ENCODE data around the gene KCNA10. TPM values are rescaled to one million over a fixed set of nuclear protein-coding genes. Genes with fewer than 3 reads are reported as not detected.

KCNA10 gene
- total and polyA plus RNA-seq, 2 of the 13 experiments (the other 11 are each of a cell fraction or from before 2014, with no cell fraction given), result not detected

DNA sequence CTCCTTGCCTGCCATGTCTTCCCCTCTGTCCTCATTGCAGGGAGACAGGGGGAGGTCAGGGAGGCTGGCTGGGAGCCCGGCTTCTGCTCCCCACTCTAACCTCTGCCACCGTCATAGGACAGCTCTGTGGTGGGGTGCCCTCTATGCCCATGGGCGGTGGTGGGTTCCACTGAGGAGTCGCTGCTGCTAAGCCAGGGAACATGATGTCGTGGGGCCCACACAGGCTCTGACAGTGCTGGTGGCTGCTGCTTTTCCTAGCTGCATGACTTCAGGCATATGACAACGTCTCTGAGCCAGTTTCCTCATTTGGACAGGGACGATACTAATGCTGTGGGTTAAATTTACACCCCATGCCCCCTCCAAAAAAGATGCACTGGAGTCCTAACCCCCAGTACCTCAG is 14.7 kb downstream of the KCNA10 start:
- ChIA-PET POLR2A (no interaction called here), CTCF (ENCODE audit: low intra/inter-chr PET ratio, low total read pairs) (no interaction called here)
- intact Hi-C loops (cut with micrococcal nuclease; ENCODE audit: unreplicated experiment), result no loop called here

DNA sequence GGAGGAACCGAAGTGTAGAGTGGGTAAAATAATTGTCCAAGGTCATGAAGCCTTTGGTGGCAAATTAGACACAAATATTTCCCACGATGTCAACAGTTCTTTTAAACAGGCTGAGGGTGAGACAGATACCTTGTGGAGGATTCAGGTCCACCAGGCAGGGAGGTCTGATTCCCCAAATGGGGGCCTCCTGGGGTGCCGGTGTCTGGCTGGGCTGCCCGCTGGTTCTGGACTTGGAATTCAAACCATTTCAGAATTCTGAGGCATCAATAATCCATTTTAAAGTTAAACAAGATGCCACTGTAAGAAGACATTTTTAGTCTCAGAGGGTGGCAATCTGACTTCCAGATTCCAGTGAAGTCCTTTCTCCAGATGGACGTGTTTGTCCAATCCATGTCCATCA is 15.5 kb downstream of the KCNA10 start:
- Histone ChIP-seq H3K4me1 (ENCODE audit: insufficient read depth, low read length) (no peaks in the 10 kb centered on the region), H4K20me1 (ENCODE audit: insufficient read depth, low read length) (no peaks in the 10 kb centered on the region), H3K4me2 (ENCODE audit: low read depth, low read length) (no peak overlapping the region), H3K79me2 (ENCODE audit: insufficient read depth, low read length) (no peaks in the 10 kb centered on the region), H3K9me3 (ENCODE audit: low read length) (no peaks in the 10 kb centered on the region), H2AFZ (ENCODE audit: low read length) (no peak overlapping the region), H3K9ac (ENCODE audit: insufficient read depth, low read depth, low read length) (no peak overlapping the region), H3K27ac (ENCODE audit: extremely low read length, insufficient read depth, low read length) (no peak overlapping the region), H3K27me3 (ENCODE audit: control insufficient read depth in 1 of 2, insufficient read depth in 2 of 2, low read length in 2 of 2) (no peaks in the 10 kb centered on the region; a peak in 3 of 5 replicates), H3K36me3 (replicated peaks in 1 of 2; ENCODE audit: control insufficient read depth in 1 of 2, insufficient read depth in 2 of 2, low read length in 2 of 2) (no peaks in the 10 kb centered on the region), H3K4me3 (replicated peaks in 1 of 3; ENCODE audit: insufficient read depth in 1 of 3, low read depth in 2 of 3, low read length in 3 of 3) (no peak overlapping the region)
- CTCF ChIA-PET (ENCODE audit: low intra/inter-chr PET ratio, low total read pairs), result no interaction called here
- ATAC-seq (no peak), DNase-seq (ENCODE audit: low spot score) (no peak), FAIRE-seq (no peak)
- WGBS (ENCODE audit: low lambda C conversion rate), result 11% methylated on average over 5 of the region's 5 CpGs
- TF ChIP-seq ZNF660 (CRISPR knock-in tag; IDR thresholded peaks at IDR 0.05; ENCODE audit: borderline replicate concordance, low read depth), result no peak
- TF ChIP-seq ZNF569 (CRISPR knock-in tag; IDR thresholded peaks at IDR 0.05; ENCODE audit: borderline replicate concordance), result no peak
- no peak for TF ChIP-seq NFYC (CRISPR knock-in tag; IDR thresholded peaks at IDR 0.05)
- no peak for TF ChIP-seq ZNF253 (CRISPR knock-in tag; IDR thresholded peaks at IDR 0.05; ENCODE audit: borderline replicate concordance)
- TF ChIP-seq, protein P1, sequence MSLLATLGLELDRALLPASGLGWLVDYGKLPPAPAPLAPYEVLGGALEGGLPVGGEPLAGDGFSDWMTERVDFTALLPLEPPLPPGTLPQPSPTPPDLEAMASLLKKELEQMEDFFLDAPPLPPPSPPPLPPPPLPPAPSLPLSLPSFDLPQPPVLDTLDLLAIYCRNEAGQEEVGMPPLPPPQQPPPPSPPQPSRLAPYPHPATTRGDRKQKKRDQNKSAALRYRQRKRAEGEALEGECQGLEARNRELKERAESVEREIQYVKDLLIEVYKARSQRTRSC (CRISPR knock-in tag; IDR thresholded peaks at IDR 0.05; ENCODE audit: low read depth), result no peak
- no peak for TF ChIP-seq ZNF644 (CRISPR knock-in tag; IDR thresholded peaks at IDR 0.05; ENCODE audit: low read depth)
- TF ChIP-seq NONO (IDR thresholded peaks at IDR 0.05), result no peak
- no peak for TF ChIP-seq NONO (CRISPR knock-in tag; conservative IDR thresholded peaks at IDR 0.05)
- no peak for TF ChIP-seq CC2D1A (CRISPR knock-in tag; IDR thresholded peaks at IDR 0.05)
- no peak for TF ChIP-seq ZNF260 (CRISPR knock-in tag; IDR thresholded peaks at IDR 0.05; ENCODE audit: borderline replicate concordance, low read depth)
- TF ChIP-seq ESRRA (CRISPR knock-in tag; IDR thresholded peaks at IDR 0.05; ENCODE audit: low read depth), result no peak
- TF ChIP-seq ZNF564 (CRISPR knock-in tag; IDR thresholded peaks at IDR 0.05), result no peak
- no peak for TF ChIP-seq STAG1 (CRISPR knock-in tag; IDR thresholded peaks at IDR 0.05)
- no peak for TF ChIP-seq AKAP8 (CRISPR knock-in tag; IDR thresholded peaks at IDR 0.05)
- no peak for TF ChIP-seq HOXA3 (CRISPR knock-in tag; IDR thresholded peaks at IDR 0.05)
- no peak for TF ChIP-seq GFI1 (CRISPR knock-in tag; IDR thresholded peaks at IDR 0.05; ENCODE audit: borderline replicate concordance)
- no peak for TF ChIP-seq TOPORS (CRISPR knock-in tag; IDR thresholded peaks at IDR 0.05)
- TF ChIP-seq, protein P2, sequence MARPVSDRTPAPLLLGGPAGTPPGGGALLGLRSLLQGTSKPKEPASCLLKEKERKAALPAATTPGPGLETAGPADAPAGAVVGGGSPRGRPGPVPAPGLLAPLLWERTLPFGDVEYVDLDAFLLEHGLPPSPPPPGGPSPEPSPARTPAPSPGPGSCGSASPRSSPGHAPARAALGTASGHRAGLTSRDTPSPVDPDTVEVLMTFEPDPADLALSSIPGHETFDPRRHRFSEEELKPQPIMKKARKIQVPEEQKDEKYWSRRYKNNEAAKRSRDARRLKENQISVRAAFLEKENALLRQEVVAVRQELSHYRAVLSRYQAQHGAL (CRISPR knock-in tag; IDR thresholded peaks at IDR 0.05; ENCODE audit: not compliant biosample characterization), result no peak
- TF ChIP-seq GLI4 (CRISPR knock-in tag; IDR thresholded peaks at IDR 0.05; ENCODE audit: borderline replicate concordance), result no peak
- POLR2A ChIA-PET, result no interaction called here
- in situ Hi-C loops (cut with HindIII; ENCODE audit: extremely low pct_ligation_motif_present, low pct_unique_long_range_greater_than_20kb), result no loop called here
- BruUV-seq (replicated peaks), result no TSS peak
- intact Hi-C loops (cut with micrococcal nuclease; ENCODE audit: unreplicated experiment), result no loop called here

More for the DNA sequence above, 14.7 kb downstream of the KCNA10 start:
- BruUV-seq (replicated peaks), result no TSS peak
- DNase-seq (ENCODE audit: low spot score), result no peak
- no peaks in the 10 kb centered on the region for H3K9me3 ChIP-seq (ENCODE audit: low read length)
- H3K4me2 ChIP-seq (ENCODE audit: low read depth, low read length), result no peak overlapping the region
- in situ Hi-C loops (cut with HindIII; ENCODE audit: extremely low pct_ligation_motif_present, low pct_unique_long_range_greater_than_20kb), result no loop called here
- H3K27ac ChIP-seq (ENCODE audit: extremely low read length, insufficient read depth, low read length), result no peak overlapping the region
- FAIRE-seq, result no peak
- H3K79me2 ChIP-seq (ENCODE audit: insufficient read depth, low read length), result no peaks in the 10 kb centered on the region
- WGBS (ENCODE audit: low lambda C conversion rate), result 47% methylated on average over 5 of the region's 7 CpGs
- no peak for TF ChIP-seq ZNF598 (CRISPR knock-in tag; IDR thresholded peaks at IDR 0.05; ENCODE audit: borderline replicate concordance)
- H3K9ac ChIP-seq (ENCODE audit: insufficient read depth, low read depth, low read length), result no peak overlapping the region
- no peaks in the 10 kb centered on the region; a peak in 3 of 5 replicates for H3K27me3 ChIP-seq (ENCODE audit: control insufficient read depth in 1 of 2, insufficient read depth in 2 of 2, low read length in 2 of 2)
- H4K20me1 ChIP-seq (ENCODE audit: insufficient read depth, low read length), result no peaks in the 10 kb centered on the region
- no peak for ATAC-seq
- no peak overlapping the region for H3K4me3 ChIP-seq (replicated peaks in 1 of 3; ENCODE audit: insufficient read depth in 1 of 3, low read depth in 2 of 3, low read length in 3 of 3)
- no peaks in the 10 kb centered on the region for H3K36me3 ChIP-seq (replicated peaks in 1 of 2; ENCODE audit: control insufficient read depth in 1 of 2, insufficient read depth in 2 of 2, low read length in 2 of 2)
- H2AFZ ChIP-seq (ENCODE audit: low read length), result no peak overlapping the region
- H3K4me1 ChIP-seq (ENCODE audit: insufficient read depth, low read length), result no peaks in the 10 kb centered on the region

All from HepG2 (cell line).